ENCODE measurements around the gene ANKAR.
"Not testable (repeated sequence)": the region's sequence is repeated elsewhere in the genome, so short reads cannot be mapped to it uniquely, and the experiment has no call there.

The ANKAR gene

GRCh38 chr2:189658306-189659212 is 15.9 kb upstream of the ANKAR start:
- no peak for FAIRE-seq

DNA sequence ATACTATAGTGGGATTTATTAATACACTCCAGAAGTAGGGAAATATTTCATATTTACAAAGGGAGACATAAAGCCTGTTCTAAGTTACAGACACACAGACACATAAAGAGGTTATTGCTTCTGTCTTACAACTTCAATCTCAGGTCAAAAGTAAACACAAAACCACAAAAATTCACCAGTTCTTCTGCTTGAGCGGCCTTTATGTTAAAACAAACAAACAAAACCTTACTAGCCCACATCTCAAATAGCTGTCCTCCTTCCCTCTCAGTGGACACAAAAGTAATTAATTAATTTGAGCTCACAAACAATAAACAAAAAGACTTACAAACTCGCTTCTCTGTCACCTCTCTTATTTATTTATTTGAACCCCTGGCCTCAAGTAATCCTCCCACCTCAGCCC is 14.7 kb upstream of the ANKAR start:
- FAIRE-seq = no peak

- FAIRE-seq = no peak
These were observed 13.7 kb upstream of the ANKAR start for GRCh38 chr2:189660803-189661147.

DNA sequence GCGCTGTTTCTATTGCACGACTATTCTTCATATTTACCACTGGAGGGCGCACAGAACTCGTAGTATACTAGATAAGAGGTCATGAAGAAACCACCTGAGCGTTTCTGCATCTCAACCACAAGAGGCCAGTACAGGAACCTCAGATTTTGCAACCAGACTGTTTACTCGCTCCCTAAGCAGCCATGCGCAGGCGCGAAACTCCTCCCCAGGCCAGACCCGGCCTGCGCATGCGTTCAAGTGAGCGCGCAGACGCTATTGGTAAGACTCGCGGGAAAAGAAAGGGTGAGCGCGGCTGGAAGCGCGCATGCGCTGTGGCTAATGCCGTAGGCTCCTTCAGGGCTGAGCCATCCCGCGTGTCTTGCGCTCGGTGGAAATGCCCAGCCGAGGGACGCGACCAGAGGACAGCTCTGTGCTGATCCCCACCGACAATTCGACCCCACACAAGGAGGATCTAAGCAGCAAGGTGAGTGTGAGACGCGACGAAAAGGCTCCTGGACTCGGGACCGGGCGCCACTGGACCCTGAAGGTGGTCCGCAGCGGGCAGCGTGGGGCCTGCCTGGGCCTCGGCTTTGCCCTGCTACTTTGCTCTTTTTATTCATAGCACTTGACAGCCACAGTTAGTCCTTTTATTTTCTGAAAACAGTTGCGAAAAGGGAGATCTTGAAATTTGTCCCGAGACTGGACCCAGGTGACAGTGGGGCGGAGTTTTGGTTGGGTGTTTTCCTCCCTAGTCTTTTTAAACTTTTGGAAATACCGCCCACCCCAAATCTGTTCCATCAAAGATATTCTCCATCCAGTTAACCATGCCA is 13.1 kb upstream of the ANKAR start, which contains the start of gene ASNSD1:
ASNSD1 (plus strand) TSS at position 312 of the 809 bp plus-strand sequence. CDS start 4,674 bp downstream, outside the sequence.
- peak; percentile 99 for FAIRE-seq

DNA sequence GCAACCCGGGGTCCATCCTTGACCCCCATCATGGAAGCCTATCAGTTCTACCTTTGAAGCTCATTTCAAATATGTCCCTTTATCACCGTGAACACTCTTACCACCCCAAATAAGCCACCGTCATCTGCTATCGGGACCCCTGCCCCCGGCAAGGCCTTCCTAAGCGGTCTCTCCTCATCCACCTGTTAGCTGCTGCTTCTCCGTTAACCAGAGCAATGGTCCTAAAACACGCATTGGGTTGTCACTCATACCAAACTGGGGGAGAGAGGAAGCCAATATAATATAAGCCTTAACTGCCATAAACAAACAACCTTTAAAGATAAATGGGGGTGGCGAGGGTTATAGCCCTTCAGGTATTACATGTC is 12.5 kb upstream of the ANKAR start:
- FAIRE-seq = no peak

- FAIRE-seq = no peak
These were observed 11.7 kb upstream of the ANKAR start for GRCh38 chr2:189662669-189663226.

- not testable (repeated sequence) for FAIRE-seq
These were observed 11.2 kb upstream of the ANKAR start for GRCh38 chr2:189663319-189663718.

DNA sequence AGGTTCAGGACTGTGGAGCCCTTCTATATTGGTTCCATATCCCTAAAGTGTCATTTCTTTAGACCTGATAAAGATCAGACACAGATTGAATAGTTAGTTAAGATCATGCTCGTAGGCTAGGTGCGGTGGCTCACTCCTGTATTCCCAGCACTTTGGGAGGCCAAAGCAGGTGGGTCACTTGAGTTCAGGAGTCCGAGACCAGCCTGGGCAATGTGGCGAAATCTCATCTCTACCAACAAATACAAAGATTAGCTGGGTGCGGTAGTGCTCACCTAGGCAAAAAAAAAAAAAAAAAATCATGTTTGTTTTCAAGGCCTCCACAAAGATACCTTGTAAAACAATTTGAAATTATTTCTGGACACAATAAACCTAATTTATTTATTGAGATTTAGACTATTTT is 4.6 kb upstream of the ANKAR start:
- peak; percentile 19 for FAIRE-seq

- FAIRE-seq = no peak
These were observed 653 bp upstream of the ANKAR start for GRCh38 chr2:189673661-189674373.

GRCh38 chr2:189676471-189676870 is 2.0 kb downstream of the ANKAR start:
- no peak for FAIRE-seq

DNA sequence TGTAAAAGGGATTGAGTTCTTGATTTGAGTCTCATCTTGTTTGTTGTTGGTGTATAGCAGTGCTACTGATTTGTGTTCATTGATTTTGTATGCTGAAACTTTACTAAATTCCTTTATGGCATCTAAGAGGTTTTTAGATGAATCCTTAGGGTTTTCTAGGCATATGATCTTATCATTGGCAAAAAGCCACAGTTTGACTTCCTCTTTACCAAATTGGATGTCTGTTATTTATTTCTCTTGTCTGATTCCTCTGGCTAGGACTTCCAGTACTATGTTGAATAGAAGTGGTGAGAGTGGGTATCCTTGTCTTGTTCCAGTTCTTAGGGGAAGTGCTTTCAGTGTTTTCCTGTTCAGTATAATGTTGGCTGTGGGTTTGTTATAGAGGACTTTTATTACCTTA is 4.8 kb downstream of the ANKAR start:
- no peak for FAIRE-seq

- FAIRE-seq = no peak
These were observed 6.7 kb downstream of the ANKAR start for GRCh38 chr2:189681203-189681602.

DNA sequence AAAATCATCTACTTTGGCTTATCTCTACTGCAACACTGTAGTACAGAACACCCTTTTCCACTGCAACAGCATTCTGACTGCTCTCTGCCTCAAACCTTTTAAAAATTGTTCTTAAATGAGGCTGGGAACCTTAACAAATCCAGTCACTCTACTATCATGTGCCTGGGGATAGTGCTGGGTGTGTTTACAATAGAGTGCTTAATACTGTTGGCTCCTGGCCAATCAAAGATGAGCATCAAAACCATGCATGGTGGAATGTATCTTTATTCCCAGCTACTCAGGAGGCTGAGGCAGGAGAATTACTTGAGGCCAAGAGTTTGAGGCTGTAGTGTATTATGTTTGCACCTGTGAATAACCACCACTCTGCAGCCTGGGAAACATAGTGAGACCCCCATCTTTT is 7.4 kb downstream of the ANKAR start:
- no peak for FAIRE-seq

GRCh38 chr2:189683348-189683747 is 8.9 kb downstream of the ANKAR start:
- no peak for FAIRE-seq

- no peak for FAIRE-seq
These were observed 10.3 kb downstream of the ANKAR start for GRCh38 chr2:189684811-189685210.

DNA sequence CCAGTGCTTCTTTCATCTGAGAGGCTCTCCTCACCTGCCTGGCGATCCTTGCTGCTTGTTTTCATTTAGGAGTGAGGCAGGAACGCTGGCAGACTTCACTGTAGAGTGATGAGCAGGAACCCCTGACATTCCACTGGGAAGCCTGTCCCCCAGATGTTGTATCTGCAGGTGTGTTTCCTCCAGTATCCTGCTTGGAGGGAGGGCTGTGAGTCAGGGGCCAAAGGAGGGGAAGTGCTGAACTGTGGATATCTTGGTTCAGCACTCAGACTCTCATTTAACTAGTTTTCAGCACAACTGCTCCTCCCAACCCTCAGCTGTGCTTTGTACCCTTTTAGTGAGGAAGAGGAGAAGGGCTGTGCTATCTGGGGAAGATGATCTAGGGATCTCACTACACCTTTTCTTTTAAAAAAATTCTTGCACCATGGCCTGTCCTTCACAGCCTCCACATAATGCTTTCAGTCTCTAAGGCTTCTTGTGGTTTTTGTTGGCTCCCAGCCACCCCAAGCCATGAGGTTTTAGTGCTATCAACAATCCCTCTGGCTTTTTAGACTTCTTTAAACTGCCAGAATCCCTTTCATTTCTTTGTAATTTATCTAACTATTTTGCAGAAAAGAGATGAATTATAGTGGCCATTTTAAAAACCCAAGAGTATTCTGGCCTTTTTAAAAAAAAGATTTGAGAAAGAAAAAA is 11.2 kb downstream of the ANKAR start:
- no peak for FAIRE-seq

DNA sequence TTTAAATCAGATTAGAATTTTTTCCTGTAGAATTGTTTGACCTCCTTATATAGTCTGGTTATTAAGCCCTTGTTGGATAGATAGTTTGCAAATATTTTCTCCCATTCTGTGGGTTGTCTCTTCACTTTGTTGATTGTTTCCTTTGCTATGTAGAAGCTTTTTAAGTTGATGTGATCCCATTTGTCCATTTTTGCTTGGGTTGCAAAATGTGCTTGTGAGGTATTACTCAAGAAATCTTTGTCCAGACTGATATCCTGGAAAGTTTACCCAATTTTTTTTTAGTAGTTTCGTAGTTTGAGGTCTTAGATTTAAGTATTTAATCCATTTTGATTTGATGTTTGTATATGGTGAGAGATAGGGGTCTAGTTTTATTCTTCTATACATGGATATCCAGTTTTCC is 13.3 kb downstream of the ANKAR start:
- FAIRE-seq = not testable (repeated sequence)

DNA sequence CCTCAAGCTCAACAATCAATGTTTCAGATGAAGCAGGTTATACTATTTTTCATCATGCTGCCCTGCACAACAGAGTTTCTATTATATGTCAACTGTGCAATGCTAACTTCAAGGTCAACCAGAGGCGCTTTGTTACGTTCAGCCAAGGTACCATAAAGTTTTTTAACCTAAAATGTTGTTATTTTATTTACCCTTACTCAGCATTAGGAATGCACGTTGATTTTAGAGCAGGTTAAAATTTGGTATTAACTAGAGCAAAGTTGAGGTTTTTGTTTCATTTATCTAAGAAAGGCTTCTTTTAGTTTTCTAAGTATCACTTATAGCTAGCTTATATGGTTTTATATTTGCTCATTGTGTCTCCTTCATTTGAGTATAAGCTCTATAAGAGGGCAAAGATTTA is 21.8 kb downstream of the ANKAR start:
- no peak for FAIRE-seq

DNA sequence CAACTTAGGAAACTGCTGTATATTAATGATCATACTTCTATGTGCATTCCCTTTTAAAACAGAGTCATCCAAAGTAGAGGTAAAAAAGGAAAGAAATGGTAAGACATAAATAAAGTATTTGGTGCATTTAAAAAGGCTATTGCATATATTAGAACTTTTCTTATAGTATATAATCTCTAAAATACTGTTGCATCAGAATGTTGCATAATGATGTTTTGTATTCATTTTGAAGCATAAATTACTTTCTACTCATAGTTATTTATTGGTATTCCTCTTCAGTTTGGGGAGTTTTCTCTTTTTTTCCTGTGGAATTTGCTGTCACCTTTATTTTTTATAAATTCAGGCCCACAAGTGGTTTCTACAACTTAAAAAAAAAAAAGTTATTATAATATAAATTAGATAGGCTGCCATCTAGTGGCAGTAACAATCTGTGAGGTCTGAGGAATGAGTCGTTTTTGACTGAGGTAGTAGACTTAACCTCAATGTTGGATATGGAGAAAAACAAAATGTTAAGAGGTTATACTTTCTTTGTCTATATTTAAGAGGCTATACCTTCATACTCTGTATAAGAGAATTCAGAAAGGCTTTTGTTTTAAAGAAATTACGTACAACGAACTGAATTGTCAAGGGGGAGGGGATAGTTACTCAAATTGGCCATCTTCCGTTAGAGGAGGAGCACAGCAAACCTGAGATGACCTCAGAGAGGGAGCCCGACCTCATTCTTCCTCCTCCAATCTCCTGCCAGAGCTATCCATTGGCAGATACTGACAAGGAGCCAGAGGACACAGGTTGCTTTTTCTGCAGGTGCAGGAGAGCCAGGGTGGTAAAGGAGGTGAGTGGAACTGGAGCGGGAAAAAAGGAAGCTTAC is 23.8 kb downstream of the ANKAR start:
- FAIRE-seq = peak; percentile 95

- no peak for FAIRE-seq
These were observed 26.2 kb downstream of the ANKAR start for GRCh38 chr2:189700681-189701080.

DNA sequence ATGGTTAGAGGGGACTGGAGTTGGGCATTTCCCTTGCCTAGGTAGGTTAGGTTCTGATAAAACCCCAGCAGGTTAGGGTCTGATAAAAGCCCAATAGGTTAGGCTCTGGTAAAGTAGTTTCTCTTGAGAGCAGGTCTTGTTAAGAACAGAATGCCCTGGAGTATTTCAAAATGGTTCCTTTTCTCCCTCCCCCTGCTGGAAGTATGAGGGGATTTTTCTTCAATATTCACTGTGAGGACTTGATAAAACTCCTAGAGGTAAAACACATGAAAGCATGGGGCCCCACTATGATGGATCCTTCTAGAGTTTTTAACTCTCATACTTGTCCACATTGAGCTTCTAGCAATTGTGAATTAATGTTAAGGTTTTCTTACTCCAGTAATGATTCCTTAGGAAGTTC is 27.6 kb downstream of the ANKAR start:
- FAIRE-seq = no peak

Data from G401.6 (cell line).